Astrocyte of the cerebellum (primary cell): ENCODE results near the gene UBAP1L.

Experiments used
- DNase-seq: peaks from one replicate; pipeline ENCODE4 v3.0.0-alpha.2; 2011; ENCODE audit warnings: low read depth
- H3K4me3 ChIP-seq: 2 replicates; pipeline ENCODE4 v1.5.1; 2011; ENCODE audit warnings: mild to moderate bottlenecking, low read depth, low read length, moderate library complexity
- in situ Hi-C: cut with HindIII; loops from 2 replicates; pipeline ENCODE4 v1.10.0; 2017; ENCODE audit warnings: low sequenced_read_pairs
- TF ChIP-seq, protein P1 (sequence below): IDR thresholded peaks from 2 replicates; pipeline ENCODE4 v1.5.1; 2012; ENCODE audit warnings: low read length, low read depth, moderate library complexity, mild to moderate bottlenecking; ENCODE audit errors: missing control alignments

UBAP1L gene

DNA sequence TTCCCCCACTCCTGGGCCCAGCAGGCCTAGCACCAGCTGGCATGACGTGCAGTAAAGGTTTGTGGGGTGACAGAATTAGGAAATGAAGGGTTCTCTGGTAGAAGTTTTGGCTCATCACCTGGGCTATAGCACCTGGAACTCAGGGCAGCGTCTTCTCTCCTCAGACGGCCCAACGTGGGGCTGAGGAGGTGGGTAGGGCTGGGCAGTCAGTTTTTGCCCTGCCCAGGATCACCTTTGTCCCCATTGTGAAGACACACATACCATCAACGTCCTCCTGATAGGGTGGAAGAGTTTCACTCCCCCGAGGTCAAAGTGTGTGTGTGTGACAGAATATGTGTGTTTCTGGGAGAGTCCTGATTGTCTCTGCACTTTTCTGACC lies 26.4 kb downstream of the UBAP1L start:
- DNase-seq: no peak
- TF ChIP-seq, protein P1, sequence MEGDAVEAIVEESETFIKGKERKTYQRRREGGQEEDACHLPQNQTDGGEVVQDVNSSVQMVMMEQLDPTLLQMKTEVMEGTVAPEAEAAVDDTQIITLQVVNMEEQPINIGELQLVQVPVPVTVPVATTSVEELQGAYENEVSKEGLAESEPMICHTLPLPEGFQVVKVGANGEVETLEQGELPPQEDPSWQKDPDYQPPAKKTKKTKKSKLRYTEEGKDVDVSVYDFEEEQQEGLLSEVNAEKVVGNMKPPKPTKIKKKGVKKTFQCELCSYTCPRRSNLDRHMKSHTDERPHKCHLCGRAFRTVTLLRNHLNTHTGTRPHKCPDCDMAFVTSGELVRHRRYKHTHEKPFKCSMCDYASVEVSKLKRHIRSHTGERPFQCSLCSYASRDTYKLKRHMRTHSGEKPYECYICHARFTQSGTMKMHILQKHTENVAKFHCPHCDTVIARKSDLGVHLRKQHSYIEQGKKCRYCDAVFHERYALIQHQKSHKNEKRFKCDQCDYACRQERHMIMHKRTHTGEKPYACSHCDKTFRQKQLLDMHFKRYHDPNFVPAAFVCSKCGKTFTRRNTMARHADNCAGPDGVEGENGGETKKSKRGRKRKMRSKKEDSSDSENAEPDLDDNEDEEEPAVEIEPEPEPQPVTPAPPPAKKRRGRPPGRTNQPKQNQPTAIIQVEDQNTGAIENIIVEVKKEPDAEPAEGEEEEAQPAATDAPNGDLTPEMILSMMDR: no peak
- in situ Hi-C loops: no loop called here
- no peak overlapping the region for H3K4me3 ChIP-seq

- H3K4me3 ChIP-seq: no peak overlapping the region
- DNase-seq: no peak
- TF ChIP-seq, protein P1: no peak
- in situ Hi-C loops: no loop called here
These were observed 26.9 kb downstream of the UBAP1L start for GRCh38 chr15:65087873-65088642.

- no peak for DNase-seq
- in situ Hi-C loops: no loop called here
- TF ChIP-seq, protein P1: no peak
- H3K4me3 ChIP-seq: no peak overlapping the region
These were observed 27.6 kb downstream of the UBAP1L start for GRCh38 chr15:65087411-65087810.

DNA sequence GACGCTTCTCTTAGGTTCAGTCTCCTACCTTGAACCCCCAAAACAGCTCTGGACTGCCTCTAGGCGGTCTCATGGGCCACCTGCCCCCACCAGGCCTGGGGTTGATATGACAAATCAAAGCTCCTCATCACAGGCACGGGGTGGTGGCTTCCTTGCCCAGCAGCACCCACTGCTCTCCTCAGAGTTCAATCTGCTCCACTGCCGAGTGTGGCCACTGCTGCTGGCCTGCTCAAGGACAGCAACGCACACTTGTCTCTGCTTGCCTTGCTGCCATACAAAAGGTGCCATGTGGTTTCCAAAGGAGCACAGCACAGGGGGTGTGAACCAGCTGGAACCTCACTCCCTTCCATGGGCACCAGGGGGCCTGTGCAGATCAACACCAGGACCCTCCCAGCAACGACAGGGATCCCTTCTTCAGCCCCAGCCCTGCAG lies 28.3 kb downstream of the UBAP1L start:
- in situ Hi-C loops: no loop called here
- H3K4me3 ChIP-seq: no peak overlapping the region
- TF ChIP-seq, protein P1: no peak
- DNase-seq: no peak

DNA sequence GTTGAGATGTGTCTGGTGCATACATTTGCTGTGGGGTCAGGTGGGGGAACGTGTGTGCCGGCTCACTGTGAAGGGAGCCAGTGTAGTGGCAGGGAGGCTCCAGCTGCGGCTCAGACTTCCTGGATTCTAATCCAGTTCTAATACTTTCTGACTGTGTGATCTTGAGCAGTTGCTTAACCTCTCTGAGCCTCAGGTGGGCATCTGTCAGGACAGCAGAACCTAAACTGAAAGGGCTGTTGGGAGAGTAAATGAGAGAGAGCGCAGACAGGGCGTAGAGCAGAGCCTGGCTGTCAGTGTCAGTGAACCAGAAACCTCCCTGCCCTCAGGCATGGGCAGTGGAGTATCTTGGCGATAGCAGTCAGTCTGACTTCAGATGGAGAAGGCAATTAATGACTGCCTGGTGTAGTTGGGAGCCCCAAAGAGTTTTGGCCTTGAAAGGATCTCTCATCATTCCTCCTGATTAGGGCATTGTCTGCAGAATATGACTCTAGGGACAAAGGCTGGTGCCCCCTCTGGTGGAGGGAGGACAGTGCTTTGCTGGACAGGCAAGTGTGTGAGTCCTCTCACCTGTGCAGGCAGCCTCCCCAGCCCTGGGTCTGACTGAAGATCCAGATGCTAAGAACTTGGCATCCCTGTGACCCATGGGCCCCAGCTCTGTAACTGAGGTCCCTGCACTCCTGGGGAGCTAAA lies 28.9 kb downstream of the UBAP1L start:
- TF ChIP-seq, protein P1: peak; percentile 63
- H3K4me3 ChIP-seq: no peak overlapping the region
- in situ Hi-C loops: no loop called here
- DNase-seq: no peak

- TF ChIP-seq, protein P1: no peak
- no peak for DNase-seq
- no peak overlapping the region for H3K4me3 ChIP-seq
- in situ Hi-C loops: no loop called here
These were observed 29.7 kb downstream of the UBAP1L start for GRCh38 chr15:65085207-65085753.
